ENCODE data around the gene GABBR2.

The GABBR2 gene

GRCh38 chr9:98314381-98315066 is 394.2 kb downstream of the GABBR2 start:
- H3K27ac ChIP-seq (ENCODE audit: low read length) = no peak overlapping the region
- no peak overlapping the region for H3K4me2 ChIP-seq (ENCODE audit: low read length)
- H3K79me2 ChIP-seq (ENCODE audit: low read length) = no peaks in the 10 kb centered on the region
- peaks cover 16% of the 10 kb centered on the region for H3K27me3 ChIP-seq (ENCODE audit: low read depth, low read length)
- TF ChIP-seq EZH2phosphoT487 (IDR thresholded peaks at IDR 0.05; ENCODE audit: low read depth) (no peak), CTCF (IDR thresholded peaks at IDR 0.05; ENCODE audit: low read depth, low read length) (no peak)
- H3K9ac ChIP-seq (ENCODE audit: low read length) = no peak overlapping the region
- H3K36me3 ChIP-seq (replicated peaks; ENCODE audit: low read depth, low read length) = no peaks in the 10 kb centered on the region
- H3K9me3 ChIP-seq (ENCODE audit: insufficient read depth, low read length) = no peaks in the 10 kb centered on the region
- H4K20me1 ChIP-seq (ENCODE audit: insufficient read depth, low read length) = no peaks in the 10 kb centered on the region
- no peak overlapping the region for H3K4me3 ChIP-seq (ENCODE audit: low read length)
- H2AFZ ChIP-seq (ENCODE audit: low read depth, low read length) = no peak overlapping the region
- H3K4me1 ChIP-seq (ENCODE audit: low read length) = peaks cover 30% of the 10 kb centered on the region

- Histone ChIP-seq H2AFZ (ENCODE audit: low read depth, low read length) (no peak overlapping the region), H4K20me1 (ENCODE audit: insufficient read depth, low read length) (no peaks in the 10 kb centered on the region), H3K9ac (ENCODE audit: low read length) (no peak overlapping the region), H3K4me2 (ENCODE audit: low read length) (peak overlapping the region; percentile 40), H3K9me3 (ENCODE audit: insufficient read depth, low read length) (no peaks in the 10 kb centered on the region), H3K27ac (ENCODE audit: low read length) (no peak overlapping the region), H3K4me1 (ENCODE audit: low read length) (peaks cover 30% of the 10 kb centered on the region), H3K4me3 (ENCODE audit: low read length) (peak overlapping the region; percentile 0; the same call in 1 of the 2 replicates), H3K36me3 (replicated peaks; ENCODE audit: low read depth, low read length) (no peaks in the 10 kb centered on the region), H3K79me2 (ENCODE audit: low read length) (no peaks in the 10 kb centered on the region), H3K27me3 (ENCODE audit: low read depth, low read length) (peaks cover 22% of the 10 kb centered on the region)
- no peak for TF ChIP-seq CTCF (IDR thresholded peaks at IDR 0.05; ENCODE audit: low read depth, low read length)
- no peak for TF ChIP-seq EZH2phosphoT487 (IDR thresholded peaks at IDR 0.05; ENCODE audit: low read depth)
Measured at GRCh38 chr9:98312365-98312764, 396.4 kb downstream of the GABBR2 start.

- H3K4me2 ChIP-seq (ENCODE audit: low read length) = 0 out of 2 replicates have a peak overlapping the region, but pooled peaks have one; percentile 40
- no peaks in the 10 kb centered on the region for H3K9me3 ChIP-seq (ENCODE audit: insufficient read depth, low read length)
- H3K27ac ChIP-seq (ENCODE audit: low read length) = no peak overlapping the region
- H3K4me3 ChIP-seq (ENCODE audit: low read length) = no peak overlapping the region
- peaks cover 30% of the 10 kb centered on the region for H3K4me1 ChIP-seq (ENCODE audit: low read length)
- H3K79me2 ChIP-seq (ENCODE audit: low read length) = no peaks in the 10 kb centered on the region
- H2AFZ ChIP-seq (ENCODE audit: low read depth, low read length) = no peak overlapping the region
- peaks cover 20% of the 10 kb centered on the region for H3K27me3 ChIP-seq (ENCODE audit: low read depth, low read length)
- H3K9ac ChIP-seq (ENCODE audit: low read length) = no peak overlapping the region
- TF ChIP-seq CTCF (IDR thresholded peaks at IDR 0.05; ENCODE audit: low read depth, low read length) (no peak), EZH2phosphoT487 (IDR thresholded peaks at IDR 0.05; ENCODE audit: low read depth) (no peak)
- no peaks in the 10 kb centered on the region for H4K20me1 ChIP-seq (ENCODE audit: insufficient read depth, low read length)
- no peaks in the 10 kb centered on the region for H3K36me3 ChIP-seq (replicated peaks; ENCODE audit: low read depth, low read length)
Measured at GRCh38 chr9:98311541-98311940, 397.2 kb downstream of the GABBR2 start.

GRCh38 chr9:98310752-98311392 is 397.9 kb downstream of the GABBR2 start:
- no peak overlapping the region for H3K4me2 ChIP-seq (ENCODE audit: low read length)
- TF ChIP-seq EZH2phosphoT487 (IDR thresholded peaks at IDR 0.05; ENCODE audit: low read depth) (no peak), CTCF (IDR thresholded peaks at IDR 0.05; ENCODE audit: low read depth, low read length) (no peak)

More at GRCh38 chr9:98310752-98311392, 397.9 kb downstream of the GABBR2 start:
- Histone ChIP-seq H3K27ac (ENCODE audit: low read length) (no peak overlapping the region), H3K4me1 (ENCODE audit: low read length) (peaks cover 30% of the 10 kb centered on the region), H3K9me3 (ENCODE audit: insufficient read depth, low read length) (no peaks in the 10 kb centered on the region), H3K4me3 (ENCODE audit: low read length) (no peak overlapping the region), H3K36me3 (replicated peaks; ENCODE audit: low read depth, low read length) (no peaks in the 10 kb centered on the region), H2AFZ (ENCODE audit: low read depth, low read length) (no peak overlapping the region), H4K20me1 (ENCODE audit: insufficient read depth, low read length) (no peaks in the 10 kb centered on the region), H3K9ac (ENCODE audit: low read length) (no peak overlapping the region), H3K27me3 (ENCODE audit: low read depth, low read length) (peaks cover 17% of the 10 kb centered on the region), H3K79me2 (ENCODE audit: low read length) (no peaks in the 10 kb centered on the region)

Measured in OCI-LY3 (cell line).